Activated CD8-positive, alpha-beta T cell treated with anti-CD3 and anti-CD28 coated beads, Interleukin-2, amount 10 ng/mL, durations not matched to agents 7 days and 5 days (primary cell): ENCODE results near the gene TBR1. TPM values are rescaled to one million over a fixed set of nuclear protein-coding genes. Genes with fewer than 3 reads are reported as not detected.

Experiments
- ATAC-seq: fragments of 150-1000 bp; cut with Tn5 transposase; one replicate; pipeline ENCODE4 v1.10.0; 2021; ENCODE audit warnings: moderate library complexity
- CTCF ChIA-PET: fragments of 350-600 bp; sonication (Branson Sonifier 250); formaldehyde crosslinking; loops from one replicate; lab custom pipeline; 2021; ENCODE audit warnings: antibody characterized with exemption; lab: Charles Lee
- POLR2A ChIA-PET: fragments of 350-600 bp; sonication (Branson Sonifier 250); formaldehyde crosslinking; loops from one replicate; lab custom pipeline; 2021; ENCODE audit warnings: antibody characterized with exemption; lab: Charles Lee
- DNase-seq: peaks from one replicate; pipeline ENCODE4 v3.0.0-alpha.2; 2020
- H3K27ac Mint-ChIP-seq: one replicate; pipeline ENCODE4 v1.8.0; 2021; ENCODE audit warnings: mild to moderate bottlenecking, mixed read lengths
- H3K27me3 Mint-ChIP-seq: one replicate; pipeline ENCODE4 v1.8.0; 2021; ENCODE audit warnings: low read depth, mixed read lengths
- H3K36me3 Mint-ChIP-seq: one replicate; pipeline ENCODE4 v1.8.0; 2021; ENCODE audit warnings: low read depth, mixed read lengths
- H3K4me1 Mint-ChIP-seq: one replicate; pipeline ENCODE4 v1.8.0; 2021; ENCODE audit warnings: low read depth, mixed read lengths
- H3K4me3 Mint-ChIP-seq: one replicate; pipeline ENCODE4 v1.8.0; 2021; ENCODE audit warnings: mild to moderate bottlenecking, mixed read lengths
- H3K9me3 Mint-ChIP-seq: one replicate; pipeline ENCODE4 v1.8.0; 2022; ENCODE audit warnings: mixed read lengths; ENCODE audit not compliant: insufficient read depth
- total RNA-seq, 2 experiments: library from RNA; stranded (reverse); gene quantifications; one replicate each; pipeline ENCODE4 v1.2.3, GENCODE V29; 2021

The TBR1 gene
- under 1 TPM in 1 of 2 experiments, not detected in 1; 0.10 TPM for total RNA-seq

DNA sequence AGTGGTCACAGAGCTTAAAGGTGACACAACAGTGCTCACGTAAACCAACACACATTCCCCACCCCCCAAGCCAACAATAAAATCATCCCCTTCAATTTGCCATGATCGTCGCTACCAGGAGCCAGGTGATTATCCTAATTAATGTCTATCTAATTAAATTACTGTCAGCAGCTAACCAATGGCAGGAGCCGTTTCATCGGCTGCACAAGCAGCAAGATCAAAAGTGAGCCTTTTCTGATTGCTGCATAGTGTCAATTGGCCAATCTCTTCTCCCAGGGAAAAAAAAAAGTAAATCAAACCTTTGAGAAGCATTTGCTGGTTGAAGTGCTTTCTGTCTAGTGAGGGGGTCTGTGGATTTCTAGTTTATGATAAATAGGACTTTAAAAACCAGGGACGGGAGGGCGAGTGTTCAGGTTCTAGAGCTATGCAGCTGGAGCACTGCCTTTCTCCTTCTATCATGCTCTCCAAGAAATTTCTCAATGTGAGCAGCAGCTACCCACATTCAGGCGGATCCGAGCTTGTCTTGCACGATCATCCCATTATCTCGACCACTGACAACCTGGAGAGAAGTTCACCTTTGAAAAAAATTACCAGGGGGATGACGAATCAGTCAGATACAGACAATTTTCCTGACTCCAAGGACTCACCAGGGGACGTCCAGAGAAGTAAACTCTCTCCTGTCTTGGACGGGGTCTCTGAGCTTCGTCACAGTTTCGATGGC lies at the start of gene TBR1:
Gene TBR1 (plus strand): TSS at position 311 of the 721 bp plus-strand sequence. CDS start 114 bp downstream, at position 425.
- Mint-ChIP-seq H3K27me3 (peaks cover 64% of the 10 kb centered on the region), H3K9me3 (no peaks in the 10 kb centered on the region), H3K4me1 (peaks cover 49% of the 10 kb centered on the region), H3K36me3 (peaks cover 15% of the 10 kb centered on the region), H3K27ac (no peak within 1 kb of the TSS), H3K4me3 (peak within 1 kb of the TSS; percentile 57)
- ChIA-PET POLR2A (no interaction called here), CTCF (interaction anchor here (0.6 to 1.1 kb wide), 3 partner anchors 193 to 607 kb away, joined by 3 to 4 read pairs (median 3); no protein-coding TSS in a partner anchor)
- DNase-seq: no peak
- ATAC-seq: no peak

DNA sequence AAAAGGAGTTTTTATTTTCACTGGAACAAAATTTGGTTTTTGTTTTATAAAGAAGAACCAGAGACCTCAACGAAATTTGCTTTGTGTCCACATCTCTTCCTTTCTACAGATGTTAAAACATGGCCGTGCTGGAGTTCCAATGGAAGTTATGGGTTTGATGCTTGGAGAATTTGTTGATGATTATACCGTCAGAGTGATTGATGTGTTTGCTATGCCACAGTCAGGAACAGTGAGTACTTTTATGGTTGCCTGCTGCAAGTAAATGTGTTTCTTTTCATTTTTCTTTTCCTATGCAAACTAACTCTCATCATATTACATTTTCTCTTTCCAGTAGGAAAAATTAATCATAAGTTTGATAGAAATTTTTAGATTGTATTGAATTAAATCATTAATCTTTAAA lies 48.4 kb upstream of the TBR1 start:
- ChIA-PET CTCF (interaction anchor here (1.0 kb wide), 1 partner anchor 10 kb away, joined by 4 read pairs; no protein-coding TSS in a partner anchor), POLR2A (no interaction called here)
- Mint-ChIP-seq H3K4me3 (no peak overlapping the region), H3K36me3 (peaks cover 38% of the 10 kb centered on the region), H3K9me3 (peaks cover 4% of the 10 kb centered on the region), H3K4me1 (no peaks in the 10 kb centered on the region), H3K27me3 (no peaks in the 10 kb centered on the region), H3K27ac (no peak overlapping the region)
- DNase-seq (no peak), ATAC-seq (no peak)

DNA sequence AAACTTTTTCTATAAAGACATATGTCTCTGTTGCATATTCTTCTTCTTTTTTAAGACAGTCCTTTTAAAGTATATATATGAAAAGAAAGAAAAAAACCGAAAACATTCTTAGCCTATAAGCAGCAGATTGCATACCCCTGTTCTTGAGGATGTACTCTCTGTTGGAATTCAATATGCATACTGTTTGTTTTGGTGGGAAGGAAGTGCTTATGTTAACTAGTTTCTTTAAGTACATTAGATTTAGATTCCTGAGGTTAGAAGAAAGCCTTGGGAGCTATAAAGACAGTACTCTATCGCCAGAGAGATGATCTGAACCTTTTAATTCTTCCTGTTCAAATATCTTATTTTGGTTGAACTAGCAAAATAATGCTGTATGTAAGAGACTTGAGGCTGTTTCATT lies 46.8 kb upstream of the TBR1 start:
- ATAC-seq (no peak), DNase-seq (no peak)
- CTCF ChIA-PET: interaction anchor here (0.6 kb wide), 1 partner anchor 16 kb away, joined by 3 read pairs; no protein-coding TSS in a partner anchor
- Mint-ChIP-seq H3K27me3 (no peaks in the 10 kb centered on the region), H3K4me3 (no peak overlapping the region), H3K36me3 (peaks cover 24% of the 10 kb centered on the region), H3K4me1 (no peaks in the 10 kb centered on the region), H3K9me3 (no peaks in the 10 kb centered on the region), H3K27ac (no peak overlapping the region)
- POLR2A ChIA-PET: no interaction called here

DNA sequence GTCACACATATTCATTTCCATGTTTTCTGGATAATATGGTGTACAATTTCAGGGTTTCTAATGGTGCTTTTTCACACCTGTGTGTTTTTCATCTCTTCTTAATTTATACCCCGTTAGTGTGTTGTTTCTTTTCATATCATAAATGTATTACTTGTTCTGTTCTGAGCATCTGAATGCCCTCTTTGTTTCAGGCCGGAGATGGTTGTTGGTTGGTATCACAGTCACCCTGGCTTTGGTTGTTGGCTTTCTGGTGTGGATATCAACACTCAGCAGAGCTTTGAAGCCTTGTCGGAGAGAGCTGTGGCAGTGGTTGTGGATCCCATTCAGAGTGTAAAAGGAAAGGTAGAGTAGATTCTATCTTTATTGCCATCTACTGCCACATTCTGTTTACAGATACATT lies 45.1 kb upstream of the TBR1 start:
- H3K9me3 Mint-ChIP-seq: no peaks in the 10 kb centered on the region

DNA sequence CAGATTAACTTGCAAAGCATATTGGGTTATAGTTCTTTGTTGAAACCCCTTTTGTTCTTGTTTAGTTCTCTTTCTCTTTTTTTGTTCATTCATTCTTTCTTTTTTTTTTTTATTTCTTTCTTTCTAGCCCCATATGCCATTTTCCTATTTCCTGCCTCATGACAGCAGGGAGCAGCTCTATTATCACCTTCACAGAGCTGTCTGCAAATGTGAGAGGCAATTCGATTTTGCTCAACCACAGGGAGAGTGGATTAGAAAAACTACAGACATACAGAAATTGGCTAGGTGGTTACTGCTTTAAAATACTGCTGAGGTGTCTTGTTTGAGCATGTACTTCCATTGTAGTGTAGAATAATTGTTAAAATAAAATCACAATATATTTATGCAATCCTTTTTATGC lies 44.2 kb upstream of the TBR1 start:
- DNase-seq (no peak), ATAC-seq (no peak)
- H3K4me1 Mint-ChIP-seq: no peaks in the 10 kb centered on the region
- H3K27me3 Mint-ChIP-seq: no peaks in the 10 kb centered on the region
- peaks cover 26% of the 10 kb centered on the region for H3K36me3 Mint-ChIP-seq
- H3K4me3 Mint-ChIP-seq: no peak overlapping the region
- CTCF ChIA-PET: no interaction called here
- H3K27ac Mint-ChIP-seq: no peak overlapping the region
- POLR2A ChIA-PET: no interaction called here
- H3K9me3 Mint-ChIP-seq: no peaks in the 10 kb centered on the region

More for the DNA sequence above, 45.1 kb upstream of the TBR1 start:
- DNase-seq: no peak
- H3K4me3 Mint-ChIP-seq: no peak overlapping the region
- POLR2A ChIA-PET: no interaction called here
- H3K36me3 Mint-ChIP-seq: peaks cover 24% of the 10 kb centered on the region
- CTCF ChIA-PET: no interaction called here
- no peaks in the 10 kb centered on the region for H3K4me1 Mint-ChIP-seq
- no peaks in the 10 kb centered on the region for H3K27me3 Mint-ChIP-seq
- ATAC-seq: no peak
- no peak overlapping the region for H3K27ac Mint-ChIP-seq

DNA sequence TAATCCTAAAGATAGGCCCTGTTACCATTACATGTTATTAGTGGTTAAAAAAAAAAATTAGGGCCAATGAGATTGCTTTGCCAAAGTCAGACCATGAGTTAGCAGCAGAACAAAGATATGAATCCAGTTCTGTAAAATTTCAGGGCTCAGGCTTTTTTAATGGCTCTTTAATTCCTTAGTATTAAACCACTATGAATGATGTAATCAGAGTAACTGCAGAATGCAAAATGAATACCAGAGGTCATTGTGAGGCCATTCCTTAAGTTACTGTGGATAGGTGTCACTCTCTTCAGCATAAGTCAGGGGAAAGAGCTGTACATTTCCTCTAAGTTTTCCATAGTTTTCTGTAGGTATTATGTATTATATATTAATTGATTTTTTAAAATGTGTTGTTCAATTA lies 42.2 kb upstream of the TBR1 start:
- H3K27me3 Mint-ChIP-seq: no peaks in the 10 kb centered on the region
- ChIA-PET CTCF (no interaction called here), POLR2A (no interaction called here)
- no peak overlapping the region for H3K4me3 Mint-ChIP-seq
- peaks cover 19% of the 10 kb centered on the region for H3K36me3 Mint-ChIP-seq
- H3K9me3 Mint-ChIP-seq: no peaks in the 10 kb centered on the region
- no peak overlapping the region for H3K27ac Mint-ChIP-seq
- no peak for ATAC-seq
- DNase-seq: no peak
- H3K4me1 Mint-ChIP-seq: no peaks in the 10 kb centered on the region

DNA sequence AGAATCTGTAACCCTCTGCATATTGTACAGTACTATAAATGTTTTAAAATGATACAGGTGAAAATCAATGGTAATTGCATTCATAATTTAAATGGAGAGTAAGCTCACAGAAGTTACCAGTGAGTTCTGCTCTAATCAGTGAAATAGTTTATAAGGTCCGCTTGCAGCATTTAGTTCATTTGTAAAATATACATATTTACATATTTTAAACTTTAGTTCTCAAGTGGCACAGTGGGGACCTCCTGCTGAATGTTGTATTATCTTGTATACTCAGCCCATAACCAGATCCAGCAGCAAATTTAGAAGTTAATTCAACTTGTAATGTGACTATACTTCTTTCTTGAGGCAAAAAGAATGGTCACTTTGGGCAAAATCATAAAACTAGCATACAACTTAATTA lies 41.7 kb upstream of the TBR1 start:
- Mint-ChIP-seq H3K36me3 (peaks cover 19% of the 10 kb centered on the region), H3K9me3 (no peaks in the 10 kb centered on the region), H3K27ac (no peak overlapping the region), H3K27me3 (no peaks in the 10 kb centered on the region), H3K4me1 (no peaks in the 10 kb centered on the region), H3K4me3 (no peak overlapping the region)
- DNase-seq (no peak), ATAC-seq (no peak)
- ChIA-PET POLR2A (interaction anchor here (0.6 kb wide), 1 partner anchor 127 kb away, joined by 3 read pairs; no protein-coding TSS in a partner anchor), CTCF (no interaction called here)

DNA sequence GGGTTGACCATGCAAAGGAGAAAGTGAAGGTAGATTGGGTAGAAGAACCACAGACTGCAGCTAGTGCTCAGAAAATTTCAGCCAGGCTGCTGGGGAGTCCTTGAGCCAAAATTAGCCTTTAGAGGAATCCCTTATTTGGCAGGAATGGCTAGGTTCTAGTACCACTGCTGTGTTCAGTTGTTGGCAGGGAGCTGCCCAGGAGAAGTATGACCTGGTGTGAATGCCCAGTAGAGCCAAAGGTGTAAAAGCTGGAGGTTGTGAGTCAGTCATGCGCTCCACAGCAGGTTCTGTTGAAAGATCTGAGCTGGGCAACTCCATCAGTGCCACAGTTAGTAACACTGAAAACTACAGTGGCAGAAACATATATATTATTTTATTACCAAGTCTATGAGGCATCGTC lies 36.4 kb upstream of the TBR1 start:
- H3K4me3 Mint-ChIP-seq: no peak overlapping the region
- POLR2A ChIA-PET: no interaction called here
- H3K36me3 Mint-ChIP-seq: peaks cover 12% of the 10 kb centered on the region
- no peak overlapping the region for H3K27ac Mint-ChIP-seq
- no peaks in the 10 kb centered on the region for H3K9me3 Mint-ChIP-seq
- CTCF ChIA-PET: no interaction called here
- peaks cover 8% of the 10 kb centered on the region for H3K4me1 Mint-ChIP-seq
- DNase-seq (no peak), ATAC-seq (no peak)
- no peaks in the 10 kb centered on the region for H3K27me3 Mint-ChIP-seq

DNA sequence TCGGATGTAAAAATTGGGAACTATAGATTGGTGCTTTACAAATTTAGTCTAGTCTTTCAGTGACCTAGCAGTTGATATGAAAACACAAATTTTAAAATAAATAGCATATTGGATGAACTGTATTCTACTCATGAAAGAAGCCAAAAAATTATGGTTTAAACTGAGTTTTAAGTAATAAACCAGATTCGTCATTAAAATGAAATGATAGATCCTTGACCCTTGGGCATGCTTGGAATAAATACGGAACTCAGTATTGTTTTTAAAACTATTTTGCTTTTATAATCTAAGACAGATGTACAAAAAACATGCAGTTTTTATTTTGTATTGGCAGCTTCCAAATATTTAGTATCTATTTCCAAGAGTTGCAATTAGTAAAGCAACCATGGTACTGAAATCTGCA lies 34.6 kb upstream of the TBR1 start:
- Mint-ChIP-seq H3K9me3 (no peaks in the 10 kb centered on the region), H3K4me1 (peaks cover 24% of the 10 kb centered on the region), H3K36me3 (peaks cover 17% of the 10 kb centered on the region), H3K27me3 (no peaks in the 10 kb centered on the region), H3K4me3 (no peak overlapping the region), H3K27ac (no peak overlapping the region)
- DNase-seq (no peak), ATAC-seq (no peak)
- POLR2A ChIA-PET: interaction anchor here (0.7 to 2.0 kb wide), 2 partner anchors 74 to 1519 kb away, joined by 3 to 9 read pairs; partner anchors contain the start of gene PSMD14
- CTCF ChIA-PET: interaction anchor here (0.8 to 1.3 kb wide), 2 partner anchors 74 to 144 kb away, joined by 3 read pairs; partner anchors contain the start of gene PSMD14

DNA sequence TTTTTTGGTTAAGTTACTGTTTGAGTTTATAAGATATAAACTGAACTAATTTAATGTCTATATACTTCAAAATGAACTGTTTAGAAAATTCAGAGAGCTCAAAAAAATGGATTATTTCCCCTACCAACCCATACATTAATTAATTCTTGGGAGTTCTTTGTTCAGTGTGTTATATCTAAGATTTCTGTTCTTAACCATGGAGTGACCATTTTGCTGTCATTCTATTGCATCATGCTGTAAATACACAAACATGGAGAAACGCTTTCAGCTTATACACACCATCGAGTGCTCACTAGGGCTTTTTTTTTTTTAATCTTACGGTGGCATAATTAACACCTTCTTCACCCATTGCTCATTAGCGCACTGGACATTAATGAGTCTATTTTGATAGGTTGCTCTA lies 33.4 kb upstream of the TBR1 start:
- Mint-ChIP-seq H3K9me3 (no peaks in the 10 kb centered on the region), H3K4me3 (no peak overlapping the region), H3K27ac (no peak overlapping the region), H3K27me3 (no peaks in the 10 kb centered on the region), H3K4me1 (peaks cover 29% of the 10 kb centered on the region), H3K36me3 (peaks cover 19% of the 10 kb centered on the region)
- DNase-seq (no peak), ATAC-seq (no peak)
- ChIA-PET CTCF (interaction anchor here (1.5 kb wide), 1 partner anchor 11 kb away, joined by 4 read pairs; no protein-coding TSS in a partner anchor), POLR2A (interaction anchor here (2.0 kb wide), 1 partner anchor 75 kb away, joined by 9 read pairs; the partner anchor contains the start of gene PSMD14)

DNA sequence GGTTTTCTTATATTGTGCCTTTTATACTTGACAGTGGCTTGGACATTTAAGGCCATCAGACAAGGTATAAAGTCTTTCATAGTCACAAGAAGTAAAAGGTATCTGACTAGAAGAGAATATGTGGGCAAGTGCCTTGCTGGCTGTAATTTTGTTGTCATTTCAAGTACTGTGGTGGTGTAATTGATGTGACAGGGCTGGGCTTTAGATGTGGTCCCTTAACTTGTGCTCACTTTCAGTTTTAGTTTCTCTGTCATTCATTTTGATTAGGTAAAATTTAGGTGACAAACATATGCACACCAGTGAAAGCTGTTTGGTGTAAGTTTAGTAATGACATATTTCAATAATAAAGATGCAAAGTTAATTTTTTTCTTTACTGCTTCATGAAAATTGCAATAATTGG lies 31.2 kb upstream of the TBR1 start:
- Mint-ChIP-seq H3K4me3 (peak overlapping the region; percentile 52), H3K4me1 (peaks cover 30% of the 10 kb centered on the region), H3K9me3 (no peaks in the 10 kb centered on the region), H3K27ac (peak overlapping the region; percentile 45), H3K36me3 (peaks cover 22% of the 10 kb centered on the region), H3K27me3 (no peaks in the 10 kb centered on the region)
- ATAC-seq: peak; percentile 96
- CTCF ChIA-PET: no interaction called here
- DNase-seq: peak; percentile 65
- POLR2A ChIA-PET: interaction anchor here (1.4 kb wide), 1 partner anchor 77 kb away, joined by 5 read pairs; the partner anchor contains the start of gene PSMD14

DNA sequence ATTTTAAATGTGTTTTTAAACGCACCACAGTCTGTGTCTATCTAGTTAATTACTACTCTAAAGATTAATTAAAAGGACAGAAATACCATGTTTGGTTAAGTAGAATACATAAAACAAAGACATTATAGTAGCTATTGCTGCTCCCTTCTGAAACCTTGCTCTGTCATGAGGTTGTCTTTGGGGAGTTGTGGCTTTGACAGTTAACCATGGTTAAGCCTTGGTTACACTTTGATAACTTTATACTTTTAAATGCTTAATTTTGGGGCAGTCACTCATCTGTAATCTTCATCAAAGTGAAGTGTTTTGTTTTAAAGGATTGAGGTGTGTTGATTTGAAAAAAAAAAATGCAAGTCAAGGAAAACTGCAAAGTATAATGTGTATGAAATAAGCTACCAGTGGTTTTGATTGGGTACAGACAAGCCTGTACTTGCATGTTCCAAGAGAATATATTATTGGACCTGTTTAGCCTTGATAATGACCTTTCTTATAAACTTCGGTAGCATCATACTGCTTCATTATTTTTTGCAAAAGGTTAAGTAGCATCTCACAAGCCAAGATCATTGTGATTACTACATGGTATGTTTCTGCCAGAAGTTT lies 29.8 kb upstream of the TBR1 start:
- peak overlapping the region; percentile 69 for H3K27ac Mint-ChIP-seq
- H3K9me3 Mint-ChIP-seq: no peaks in the 10 kb centered on the region
- H3K36me3 Mint-ChIP-seq: peaks cover 24% of the 10 kb centered on the region
- ChIA-PET CTCF (interaction anchor here (0.6 kb wide), 1 partner anchor 27 kb away, joined by 3 read pairs; no protein-coding TSS in a partner anchor), POLR2A (no interaction called here)
- peak; percentile 54 for ATAC-seq
- peak; percentile 34 for DNase-seq
- no peaks in the 10 kb centered on the region for H3K27me3 Mint-ChIP-seq
- peak overlapping the region; percentile 13 for H3K4me3 Mint-ChIP-seq
- H3K4me1 Mint-ChIP-seq: peaks cover 34% of the 10 kb centered on the region
